HCT116 (cell line): ENCODE measurements around the gene PKNOX2. TPM values are rescaled to one million over a fixed set of nuclear protein-coding genes. Genes with fewer than 3 reads are reported as not detected.

Experiments used
- ATAC-seq: fragments of 200-7000 bp; cut with Tn5 transposase; 2 replicates; pipeline ENCODE4 v1.9.1; 2020; ENCODE audit warnings: mild to moderate bottlenecking, moderate library complexity
- BruUV-seq: library from RNA; stranded (reverse); fragments of 400-500 nt; replicated peaks from 2 replicates; lab custom pipeline; 2021; lab: Mats Ljungman, UMichigan
- CTCF ChIA-PET: fragments of 300-600 bp; sonication (Branson Sonifier 250); formaldehyde crosslinking; loops from one replicate; lab custom pipeline; 2021; ENCODE audit warnings: antibody characterized with exemption; lab: Charles Lee
- POLR2A ChIA-PET: fragments of 300-600, 350-600 bp; sonication (Branson Sonifier 250); formaldehyde crosslinking; loops from one replicate; lab custom pipeline; 2021; ENCODE audit warnings: antibody characterized with exemption; lab: Charles Lee
- RAD21 ChIA-PET, 2 experiments: fragments of 300-600 bp; sonication (Branson Sonifier 250); formaldehyde crosslinking; loops; one replicate each; lab custom pipeline; 2023; ENCODE audit warnings: low total read pairs in 2 of 2; ENCODE audit not compliant: uncharacterized antibody in 2 of 2, unreplicated experiment in 2 of 2, low non-redundant PET in 1 of 2; lab: Charles Lee
- DNase-seq: peaks from one replicate; pipeline ENCODE4 v3.0.0-alpha.2; 2010; ENCODE audit warnings: low read depth, low spot score
- H2AFZ ChIP-seq: fragments of 200-600 bp; shearing (Covaris generic), sonication (generic); 2 replicates; pipeline ENCODE4 v1.6.1; 2017; ENCODE audit warnings: low read depth, mixed run types, mixed read lengths, antibody characterized with exemption, low read length; ENCODE audit not compliant: poor library complexity, severe bottlenecking
- H3K27ac ChIP-seq: 2 replicates; pipeline ENCODE4 v1.5.1; 2012; ENCODE audit warnings: low read depth, low read length
- H3K27me3 ChIP-seq: fragments of 200-600 bp; sonication (generic); 2 replicates; pipeline ENCODE4 v1.6.1; 2016; ENCODE audit warnings: mixed run types, low read length, mixed read lengths; ENCODE audit not compliant: insufficient read depth
- H3K36me3 ChIP-seq, 2 experiments: fragments of 200-500 bp in 1 of 2; fragments of 200-600 bp in 1 of 2; sonication (Bioruptor generic) in 1 of 2; sonication (generic) in 1 of 2; 2 replicates each; pipeline versions ENCODE4 v1.5.1 to v1.6.1; 2014 to 2016; ENCODE audit warnings: low read length in 2 of 2, inconsistent platforms in 1 of 2, mixed read lengths in 1 of 2, mixed run types in 1 of 2; ENCODE audit not compliant: insufficient read depth in 2 of 2, control insufficient read depth in 1 of 2
- H3K4me1 ChIP-seq, 2 experiments: fragments of 200-600 bp in 1 of 2; sonication (generic) in 1 of 2; 2 replicates each; pipeline versions ENCODE4 v1.5.1 to v1.6.1; 2012 to 2017; ENCODE audit warnings: low read length in 2 of 2, inconsistent platforms in 1 of 2, mild to moderate bottlenecking in 1 of 2, mixed read lengths in 1 of 2, mixed run types in 1 of 2, moderate library complexity in 1 of 2; ENCODE audit not compliant: insufficient read depth in 2 of 2, control insufficient read depth in 1 of 2
- H3K4me2 ChIP-seq: fragments of 200-600 bp; sonication (generic); 2 replicates; pipeline ENCODE4 v1.6.1; 2017; ENCODE audit warnings: mixed run types, low read length, mixed read lengths
- H3K4me3 ChIP-seq, 2 experiments: fragments of 200-600 bp in 1 of 2; sonication (generic) in 1 of 2; replicated peaks in 1 of 2; 2 replicates each; pipeline ENCODE4 v1.5.1; 2011 to 2016; ENCODE audit warnings: low read length in 2 of 2, control low read depth in 1 of 2, low read depth in 1 of 2, mild to moderate bottlenecking in 1 of 2, mixed read lengths in 1 of 2, mixed run types in 1 of 2
- H3K79me2 ChIP-seq: fragments of 200-600 bp; sonication (generic); 2 replicates; pipeline ENCODE4 v1.6.1; 2017; ENCODE audit warnings: mild to moderate bottlenecking, mixed run types, low read length, moderate library complexity, mixed read lengths; ENCODE audit not compliant: insufficient read depth
- H3K9ac ChIP-seq: fragments of 200-600 bp; sonication (generic); 2 replicates; pipeline ENCODE4 v1.6.1; 2016; ENCODE audit warnings: low read length, mixed read lengths
- H3K9me2 ChIP-seq: fragments of 200-600 bp; sonication (generic), shearing (Covaris generic); 2 replicates; pipeline ENCODE4 v1.6.1; 2017; ENCODE audit warnings: mixed run types, mild to moderate bottlenecking, moderate library complexity; ENCODE audit not compliant: insufficient read depth
- H3K9me3 ChIP-seq, 2 experiments: fragments of 200-500 bp in 1 of 2; fragments of 200-600 bp in 1 of 2; sonication (Bioruptor generic) in 1 of 2; sonication (generic) in 1 of 2; 2 replicates each; pipeline ENCODE4 v1.6.1; 2014 to 2017; ENCODE audit warnings: low read length in 2 of 2, mixed read lengths in 2 of 2, inconsistent platforms in 1 of 2, low read depth in 1 of 2, mild to moderate bottlenecking in 1 of 2, mixed run types in 1 of 2, moderate library complexity in 1 of 2; ENCODE audit not compliant: control insufficient read depth in 1 of 2, insufficient read depth in 1 of 2
- H4K20me1 ChIP-seq: fragments of 200-600 bp; sonication (generic), shearing (Covaris generic); 2 replicates; pipeline ENCODE4 v1.6.1; 2017; ENCODE audit warnings: mixed run types, mild to moderate bottlenecking, moderate library complexity; ENCODE audit not compliant: insufficient read depth
- CBX3 ChIP-seq: IDR thresholded peaks from 2 replicates; pipeline ENCODE4 v1.6.1; 2012; ENCODE audit warnings: low read depth
- CEBPB ChIP-seq: IDR thresholded peaks from 2 replicates; pipeline ENCODE4 v1.6.1; 2012; ENCODE audit warnings: low read depth
- CTCF ChIP-seq, 3 experiments: fragments of 200-600 bp in 1 of 3; sonication (generic) in 1 of 3; IDR thresholded peaks in 2 of 3; conservative IDR thresholded peaks in 1 of 3; 2 replicates each; pipeline ENCODE4 v1.5.1; 2012 to 2017; ENCODE audit warnings: low read depth in 2 of 3, low read length in 2 of 3, antibody characterized with exemption in 1 of 3, borderline replicate concordance in 1 of 3, control low read depth in 1 of 3, mild to moderate bottlenecking in 1 of 3, mixed read lengths in 1 of 3, mixed run types in 1 of 3, moderate library complexity in 1 of 3; ENCODE audit not compliant: insufficient read depth in 1 of 3
- EGR1 ChIP-seq: IDR thresholded peaks from 2 replicates; pipeline ENCODE4 v1.6.1; 2012; ENCODE audit warnings: low read depth
- ELF1 ChIP-seq: IDR thresholded peaks from 2 replicates; pipeline ENCODE4 v1.6.1; 2012; ENCODE audit warnings: low read depth, borderline replicate concordance
- EZH2 ChIP-seq: fragments of 200-600 bp; sonication (generic); IDR thresholded peaks from 2 replicates; pipeline ENCODE4 v1.6.1; 2017; ENCODE audit warnings: antibody characterized with exemption, mixed run types
- EZH2phosphoT487 ChIP-seq: fragments of 200-600 bp; IDR thresholded peaks from 2 replicates; pipeline ENCODE4 v1.6.1; 2018; ENCODE audit warnings: antibody characterized with exemption, borderline replicate concordance
- MAX ChIP-seq: IDR thresholded peaks from 2 replicates; pipeline ENCODE4 v1.6.1; 2012
- POLR2AphosphoS5 ChIP-seq: IDR thresholded peaks from 2 replicates; pipeline ENCODE4 v1.6.1; 2011; ENCODE audit warnings: mild to moderate bottlenecking, low read depth, low read length, moderate library complexity
- RAD21 ChIP-seq: IDR thresholded peaks from 2 replicates; pipeline ENCODE4 v1.6.1; 2012; ENCODE audit warnings: low read depth, mild to moderate bottlenecking
- REST ChIP-seq: IDR thresholded peaks from 2 replicates; pipeline ENCODE4 v1.6.1; 2012; ENCODE audit warnings: low read depth
- SIN3A ChIP-seq: IDR thresholded peaks from 2 replicates; pipeline ENCODE4 v1.6.1; 2012; ENCODE audit warnings: low read depth
- SP1 ChIP-seq: IDR thresholded peaks from 2 replicates; pipeline ENCODE4 v1.6.1; 2012; ENCODE audit warnings: low read depth
- SRF ChIP-seq: IDR thresholded peaks from 2 replicates; pipeline ENCODE4 v1.6.1; 2012; ENCODE audit warnings: low read depth
- TCF7L2 ChIP-seq: IDR thresholded peaks from 2 replicates; pipeline ENCODE4 v1.7.0; 2011; ENCODE audit warnings: borderline replicate concordance, inconsistent platforms; ENCODE audit not compliant: insufficient read depth, insufficient read length; ENCODE audit errors: extremely low read depth
- ZFX ChIP-seq: fragments of 450-650 bp; IDR thresholded peaks from 2 replicates; pipeline ENCODE4 v1.6.1; 2017
- intact Hi-C: fragments of 100-400 bp; cut with micrococcal nuclease; formaldehyde crosslinking; loops from 2 replicates; pipeline ENCODE4 v1.10.0; 2022
- total RNA-seq: library from RNA; stranded (reverse); gene quantifications from one replicate; pipeline ENCODE4 v1.2.1, GENCODE V29; 2021; ENCODE audit not compliant: unreplicated experiment
- TF ChIP-seq, protein P1 (sequence below): IDR thresholded peaks from 2 replicates; pipeline ENCODE4 v1.6.1; 2011; ENCODE audit warnings: mild to moderate bottlenecking, low read length, moderate library complexity; ENCODE audit not compliant: insufficient replicate concordance; ENCODE audit errors: extremely low read depth
- TF ChIP-seq, protein P2 (sequence below): IDR thresholded peaks from 2 replicates; pipeline ENCODE4 v1.6.1; 2012

PKNOX2 gene
- total RNA-seq, 1 experiment from 2014 or later, result 0.20 TPM

DNA sequence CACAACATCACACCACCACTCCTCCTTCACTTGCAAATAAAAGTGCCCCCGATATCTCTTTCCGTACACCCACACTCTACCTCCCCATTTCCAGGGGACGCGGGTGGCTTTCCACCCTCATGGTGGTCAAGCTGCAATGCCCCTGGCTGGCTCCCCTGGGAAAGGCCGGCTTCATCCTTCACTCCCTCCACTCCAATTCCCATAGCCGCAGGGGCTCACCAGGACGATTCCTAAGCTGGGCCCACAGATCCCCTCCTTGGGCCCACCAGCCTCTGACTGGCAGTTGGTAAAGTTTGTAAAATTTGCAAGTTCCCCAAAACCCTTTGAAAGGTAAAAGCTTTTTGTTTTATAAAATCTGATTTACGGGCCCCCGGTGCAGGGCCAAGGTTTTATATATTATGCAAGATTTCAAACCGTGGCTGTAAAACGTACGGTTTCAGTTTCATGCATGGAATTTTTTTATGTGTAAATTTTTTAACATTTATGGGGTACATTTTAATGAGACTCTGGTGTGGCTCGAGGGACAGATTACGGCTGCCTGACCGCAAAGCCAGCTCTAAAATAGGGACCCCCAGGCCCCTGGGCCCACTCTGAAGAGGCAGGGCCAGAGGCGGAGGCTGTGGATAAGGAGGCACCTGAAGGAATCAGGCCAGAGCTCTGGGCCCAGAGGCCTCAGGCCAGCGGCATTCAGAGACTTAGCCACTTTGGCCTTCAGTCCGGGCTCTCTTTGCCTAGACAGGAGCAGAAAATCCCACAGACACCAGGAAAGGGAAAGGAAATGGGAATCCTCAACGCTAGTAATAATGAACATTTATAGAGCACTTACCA lies 225.0 kb downstream of the PKNOX2 start:
- H3K27me3 ChIP-seq, result peaks cover 24% of the 10 kb centered on the region
- CTCF ChIA-PET, result interaction anchor here (1.3 kb wide), 1 partner anchor 247 kb away, joined by 3 read pairs; no protein-coding TSS in a partner anchor
- H2AFZ ChIP-seq, result no peak overlapping the region
- BruUV-seq, result no TSS peak
- no peak for TF ChIP-seq EZH2phosphoT487
- no peak for TF ChIP-seq CBX3
- TF ChIP-seq CTCF (IDR thresholded peaks at IDR 0.05 in 2 of 3, conservative IDR thresholded peaks at IDR 0.05 in 1 of 3; ENCODE audit: borderline replicate concordance in 1 of 3, insufficient read depth in 1 of 3, low read depth in 2 of 3, low read length in 2 of 3), result no peak
- TF ChIP-seq, protein P1, sequence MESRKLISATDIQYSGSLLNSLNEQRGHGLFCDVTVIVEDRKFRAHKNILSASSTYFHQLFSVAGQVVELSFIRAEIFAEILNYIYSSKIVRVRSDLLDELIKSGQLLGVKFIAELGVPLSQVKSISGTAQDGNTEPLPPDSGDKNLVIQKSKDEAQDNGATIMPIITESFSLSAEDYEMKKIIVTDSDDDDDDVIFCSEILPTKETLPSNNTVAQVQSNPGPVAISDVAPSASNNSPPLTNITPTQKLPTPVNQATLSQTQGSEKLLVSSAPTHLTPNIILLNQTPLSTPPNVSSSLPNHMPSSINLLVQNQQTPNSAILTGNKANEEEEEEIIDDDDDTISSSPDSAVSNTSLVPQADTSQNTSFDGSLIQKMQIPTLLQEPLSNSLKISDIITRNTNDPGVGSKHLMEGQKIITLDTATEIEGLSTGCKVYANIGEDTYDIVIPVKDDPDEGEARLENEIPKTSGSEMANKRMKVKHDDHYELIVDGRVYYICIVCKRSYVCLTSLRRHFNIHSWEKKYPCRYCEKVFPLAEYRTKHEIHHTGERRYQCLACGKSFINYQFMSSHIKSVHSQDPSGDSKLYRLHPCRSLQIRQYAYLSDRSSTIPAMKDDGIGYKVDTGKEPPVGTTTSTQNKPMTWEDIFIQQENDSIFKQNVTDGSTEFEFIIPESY, result no peak
- no peak for TF ChIP-seq REST
- no peak for TF ChIP-seq SP1
- no peak for TF ChIP-seq EGR1
- TF ChIP-seq ZFX, result no peak
- TF ChIP-seq ELF1, result no peak
- TF ChIP-seq MAX, result no peak
- TF ChIP-seq, protein P2, sequence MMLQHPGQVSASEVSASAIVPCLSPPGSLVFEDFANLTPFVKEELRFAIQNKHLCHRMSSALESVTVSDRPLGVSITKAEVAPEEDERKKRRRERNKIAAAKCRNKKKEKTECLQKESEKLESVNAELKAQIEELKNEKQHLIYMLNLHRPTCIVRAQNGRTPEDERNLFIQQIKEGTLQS, result no peak
- TF ChIP-seq TCF7L2, result no peak
- TF ChIP-seq RAD21, result no peak
- no peak for TF ChIP-seq SIN3A
- no peak for TF ChIP-seq POLR2AphosphoS5
- no peak for TF ChIP-seq EZH2
- no peak for TF ChIP-seq SRF
- TF ChIP-seq CEBPB, result no peak
- TF ChIP-seq, all 23 proteins: peak for 0
- no peaks in the 10 kb centered on the region for H3K9me2 ChIP-seq
- intact Hi-C loops, result no loop called here
- no peak overlapping the region for H3K9ac ChIP-seq
- no peaks in the 10 kb centered on the region for H3K36me3 ChIP-seq
- H3K4me3 ChIP-seq, result no peak overlapping the region
- ChIA-PET POLR2A (no interaction called here), RAD21 (no interaction called here)
- H3K4me2 ChIP-seq, result no peak overlapping the region
- no peaks in the 10 kb centered on the region for H4K20me1 ChIP-seq
- no peaks in the 10 kb centered on the region for H3K9me3 ChIP-seq
- ATAC-seq (no peak), DNase-seq (no peak)
- H3K4me1 ChIP-seq, result no peaks in the 10 kb centered on the region
- H3K27ac ChIP-seq, result no peak overlapping the region
- H3K79me2 ChIP-seq, result no peaks in the 10 kb centered on the region
